Measurements from ENCODE around the gene NBAS.
A peak's percentile ranks its signal among the peaks of the same experiment; 100 is the strongest.
"Not testable (repeated sequence)": the region's sequence is repeated elsewhere in the genome, so short reads cannot be mapped to it uniquely, and the experiment has no call there.

The NBAS gene

DNA sequence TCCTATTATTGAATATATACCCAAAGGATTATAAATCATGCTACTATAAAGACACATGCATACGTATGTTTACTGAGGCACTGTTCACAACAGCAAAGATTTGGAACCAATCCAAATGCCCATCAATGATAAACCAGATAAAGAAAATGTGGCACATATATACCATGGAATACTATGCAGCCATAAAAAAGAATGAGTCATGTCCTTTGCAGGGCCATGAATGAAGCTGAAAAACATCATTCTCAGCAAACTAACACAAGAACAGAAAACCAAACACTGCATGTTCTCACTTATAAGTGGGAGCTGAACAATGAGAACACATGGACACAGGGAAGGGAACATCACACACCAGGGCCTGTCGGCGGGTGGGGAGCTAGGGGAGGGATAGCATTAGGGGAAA is 310.2 kb downstream of the NBAS start:
- FAIRE-seq: not testable (repeated sequence)

DNA sequence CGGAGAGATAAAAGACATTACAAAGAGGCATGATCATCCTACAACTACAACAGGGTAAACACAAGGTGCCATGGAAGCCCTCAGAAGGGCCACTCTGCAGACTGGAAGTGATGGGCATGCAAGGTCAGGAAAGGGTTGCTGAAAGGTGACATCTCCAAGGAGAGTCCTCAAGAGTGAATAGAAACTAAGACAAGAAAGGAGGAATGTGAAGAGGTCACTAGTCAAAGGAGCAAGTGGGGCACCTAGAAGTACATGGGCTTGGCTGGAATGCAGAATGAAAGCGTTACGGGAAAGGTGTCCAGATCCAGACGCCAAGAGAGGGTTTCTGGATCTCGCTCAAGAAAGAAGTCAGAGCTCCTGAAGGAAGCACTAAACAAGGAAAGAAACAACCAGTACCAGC is 314.3 kb downstream of the NBAS start:
- no peak for FAIRE-seq

DNA sequence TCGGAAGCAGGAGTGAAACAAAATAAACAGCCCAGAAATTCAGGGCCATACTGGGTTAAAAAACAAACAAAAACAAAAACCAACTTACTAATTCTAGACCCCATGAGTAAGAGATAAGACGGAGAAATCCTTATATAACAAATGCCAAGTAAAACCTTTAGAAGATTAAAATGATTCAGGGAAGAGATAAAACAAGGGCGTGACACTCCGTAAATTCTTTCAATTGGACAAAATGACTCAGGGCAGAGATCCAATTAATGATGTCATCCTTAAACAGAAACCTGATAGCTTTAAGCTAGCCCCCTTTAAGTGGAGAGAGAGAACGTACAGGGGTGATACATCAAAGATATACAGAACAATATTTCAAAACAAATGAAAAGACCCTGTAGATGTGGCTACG is 317.4 kb downstream of the NBAS start:
- FAIRE-seq: no peak

DNA sequence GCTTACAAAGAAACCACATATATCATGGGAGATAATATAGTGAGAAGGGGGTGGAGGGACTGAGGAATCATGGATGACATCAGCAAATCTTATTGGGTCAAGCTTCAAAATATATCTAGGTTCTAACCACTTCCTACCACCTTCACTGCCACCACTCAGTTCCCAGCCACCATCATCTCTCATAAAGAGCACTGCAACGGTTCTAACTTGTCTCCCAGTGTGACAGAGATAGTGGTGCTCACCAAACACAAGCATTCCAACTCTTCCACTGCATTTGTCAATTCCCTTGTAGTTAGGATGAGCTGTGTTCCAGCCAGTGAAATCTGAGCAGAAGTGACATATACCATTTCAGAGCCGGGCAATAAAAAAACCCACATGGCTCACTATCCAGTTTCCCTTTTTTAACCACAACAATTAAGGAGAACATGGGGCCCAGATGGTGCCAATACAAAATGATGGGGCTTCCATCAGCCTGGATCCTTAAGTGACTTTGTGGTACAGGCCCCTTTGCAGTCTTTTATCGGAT is 318.1 kb downstream of the NBAS start:
- FAIRE-seq: no peak

DNA sequence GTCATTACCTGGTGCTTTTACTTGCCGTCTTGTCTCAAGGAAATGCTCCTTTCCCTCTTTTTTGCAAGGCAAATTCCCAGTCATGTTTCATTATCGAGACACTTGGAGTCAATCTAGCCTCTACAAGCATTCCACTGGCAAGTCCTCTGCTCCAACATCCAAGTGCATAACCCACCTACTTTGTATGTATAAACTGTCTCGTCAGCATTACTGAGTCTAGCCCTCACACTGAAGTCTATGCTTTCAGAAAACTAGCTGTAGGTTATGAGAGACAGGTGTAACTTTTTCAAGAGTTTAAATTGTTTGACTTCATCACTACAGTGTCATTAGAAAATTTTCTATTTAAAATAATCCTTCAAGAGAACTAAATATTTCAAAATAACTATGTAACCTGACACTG is 319.2 kb downstream of the NBAS start:
- FAIRE-seq: no peak

DNA sequence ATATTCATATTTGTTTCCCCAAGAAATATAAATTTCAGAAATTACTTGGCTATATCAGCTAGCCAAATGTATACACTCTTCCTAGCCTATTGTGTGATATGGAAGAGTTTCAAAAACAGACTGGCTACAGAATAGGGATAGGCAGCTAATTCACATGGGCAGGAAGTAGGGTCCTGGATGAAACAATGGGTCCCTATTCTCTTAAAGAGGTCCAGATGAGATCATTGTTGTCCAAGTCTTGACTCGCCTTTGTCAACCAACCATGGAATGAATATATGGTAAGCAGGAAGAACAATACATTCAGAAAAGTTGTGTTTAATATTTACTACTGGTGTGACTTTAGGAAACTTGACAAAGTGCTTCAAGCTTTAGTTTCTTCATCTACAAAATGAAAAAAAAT is 319.9 kb downstream of the NBAS start:
- FAIRE-seq: no peak

DNA sequence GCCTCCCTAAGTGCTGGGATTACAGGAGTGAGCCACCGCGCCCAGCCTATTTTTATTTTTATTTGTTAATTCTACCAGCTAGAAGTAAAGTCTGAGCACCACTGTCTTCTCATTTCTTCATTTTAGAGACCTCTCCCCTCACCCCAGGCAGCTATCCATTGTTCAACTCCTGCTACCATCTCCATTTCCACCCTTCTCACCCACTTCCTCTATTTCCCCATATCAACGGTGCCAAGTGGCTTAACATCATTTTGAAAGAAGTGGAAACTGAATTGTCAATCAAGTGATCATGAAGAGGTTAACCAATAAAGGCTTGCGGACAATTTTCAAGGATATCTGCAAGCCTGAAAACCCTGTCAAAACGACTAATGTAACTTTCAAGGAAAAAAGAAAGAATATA is 323.1 kb downstream of the NBAS start:
- no peak for FAIRE-seq

DNA sequence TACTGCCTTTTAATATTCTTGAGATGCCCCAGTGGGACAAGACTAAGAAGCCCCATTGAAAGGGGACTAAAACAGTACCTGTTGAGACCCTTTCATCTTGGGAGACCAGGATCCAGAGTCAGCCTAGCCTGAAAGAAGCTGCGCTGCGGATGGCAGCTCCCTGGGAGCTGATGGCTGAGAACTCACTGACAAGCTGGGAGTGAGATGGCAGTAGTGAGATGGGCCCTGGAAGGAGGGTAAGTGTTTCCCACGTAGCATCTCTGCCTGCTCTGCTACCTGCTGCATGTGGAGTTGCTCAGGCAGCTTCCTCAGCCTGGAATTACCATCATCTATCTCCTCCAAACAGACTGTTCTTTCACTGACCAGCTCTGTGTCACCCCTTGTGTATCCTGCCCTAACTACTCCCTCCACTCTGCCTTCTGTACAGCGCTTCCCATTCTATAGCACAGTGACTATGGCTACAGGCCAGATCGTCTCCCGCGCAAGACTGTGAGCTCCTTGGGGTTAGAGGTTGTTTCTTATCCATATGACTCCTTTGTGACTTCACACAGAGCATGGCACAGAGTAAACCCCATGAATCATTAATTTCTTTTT is 330.4 kb downstream of the NBAS start:
- FAIRE-seq: no peak

DNA sequence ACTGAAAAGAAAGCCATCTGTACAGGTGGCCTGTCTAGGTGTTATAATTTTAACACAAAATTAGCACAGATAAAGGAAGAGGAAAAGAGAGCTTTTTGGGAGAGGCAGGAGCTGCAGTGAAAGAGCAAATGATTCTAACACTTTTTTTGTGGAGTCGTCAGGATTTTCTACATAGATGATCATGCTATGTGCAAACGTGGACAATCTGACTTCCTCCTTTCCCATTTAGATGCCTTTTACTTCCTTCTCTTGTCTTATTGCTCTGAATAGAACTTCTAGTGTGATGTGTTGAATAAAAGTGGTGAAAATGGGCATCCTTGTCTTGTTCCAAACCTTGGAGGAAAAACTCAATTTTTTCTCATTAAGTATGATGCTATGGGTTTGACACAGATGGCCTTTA is 334.5 kb downstream of the NBAS start:
- no peak for FAIRE-seq

DNA sequence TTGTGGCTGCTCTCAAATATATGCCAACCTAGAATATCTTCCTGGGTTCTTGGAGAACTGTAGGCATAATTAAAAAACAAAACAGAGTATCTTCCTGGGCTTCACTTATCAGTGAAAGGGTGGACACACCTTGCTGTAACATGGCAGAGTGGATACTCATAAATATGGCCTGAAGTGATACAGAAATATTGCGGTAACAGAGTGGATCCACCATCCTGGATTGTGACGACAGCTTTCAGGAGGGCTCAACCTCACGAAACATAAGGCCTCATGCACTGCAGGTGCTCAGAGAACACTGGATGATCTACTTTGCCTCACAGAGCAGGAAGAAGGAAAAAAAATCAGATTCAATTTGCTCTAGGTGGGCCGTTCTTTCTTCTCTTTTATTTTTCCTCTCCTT is 336.0 kb downstream of the NBAS start:
- FAIRE-seq: no peak

DNA sequence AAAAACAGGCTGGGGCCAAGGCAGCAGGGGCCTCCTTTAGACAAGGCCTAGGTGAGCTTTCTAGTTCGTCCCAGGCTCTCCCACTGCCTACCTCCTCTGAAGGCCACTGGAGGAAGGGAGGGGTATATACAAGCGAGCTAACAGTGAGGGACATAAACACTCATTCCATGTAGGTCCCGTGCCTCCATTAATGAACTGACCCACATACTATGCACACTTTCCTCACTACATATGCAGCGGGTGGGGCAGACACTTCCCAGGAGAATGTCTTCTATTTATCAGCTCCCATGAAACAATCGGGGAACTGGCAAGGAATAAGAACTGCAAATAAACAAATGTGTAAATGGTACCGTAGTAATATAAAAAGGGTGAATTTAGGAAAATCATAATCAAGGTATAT is 336.5 kb downstream of the NBAS start:
- FAIRE-seq: no peak

DNA sequence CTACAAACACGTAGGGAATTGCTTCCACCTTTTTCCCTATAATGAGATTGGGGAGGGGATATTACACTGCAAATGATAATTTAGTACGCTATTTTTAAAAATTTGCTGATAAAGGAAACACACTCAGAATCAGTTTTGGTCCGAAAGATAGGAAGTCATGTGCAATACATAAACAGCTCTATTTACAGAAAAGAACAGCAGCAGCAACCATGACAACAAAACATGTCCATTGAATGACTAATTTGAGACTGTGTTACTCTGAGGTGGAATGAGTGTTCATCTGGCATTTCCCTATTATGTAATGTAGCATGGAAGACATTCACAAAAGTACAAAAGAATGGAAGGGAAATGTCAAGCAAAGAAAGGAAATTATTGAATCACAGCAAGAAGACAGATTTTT is 337.2 kb downstream of the NBAS start:
- FAIRE-seq: no peak

DNA sequence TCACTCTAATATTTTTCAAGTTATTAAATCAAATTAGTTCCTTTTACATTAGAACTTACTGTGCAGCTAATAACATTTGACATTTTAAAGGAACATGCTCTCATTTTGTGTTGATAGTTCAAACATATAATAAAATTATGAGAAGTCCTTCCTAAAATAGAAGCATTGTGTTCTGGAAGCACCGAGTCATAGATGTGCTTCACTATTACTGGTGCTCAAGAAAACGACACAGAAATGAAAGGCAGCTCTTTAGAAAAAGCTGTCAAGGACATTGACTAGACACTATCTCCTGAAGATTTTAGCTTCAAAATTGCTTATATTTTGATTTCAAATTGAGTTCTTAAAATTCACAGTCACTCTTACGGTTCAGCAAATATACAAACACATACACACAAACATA is 338.3 kb downstream of the NBAS start:
- no peak for FAIRE-seq

DNA sequence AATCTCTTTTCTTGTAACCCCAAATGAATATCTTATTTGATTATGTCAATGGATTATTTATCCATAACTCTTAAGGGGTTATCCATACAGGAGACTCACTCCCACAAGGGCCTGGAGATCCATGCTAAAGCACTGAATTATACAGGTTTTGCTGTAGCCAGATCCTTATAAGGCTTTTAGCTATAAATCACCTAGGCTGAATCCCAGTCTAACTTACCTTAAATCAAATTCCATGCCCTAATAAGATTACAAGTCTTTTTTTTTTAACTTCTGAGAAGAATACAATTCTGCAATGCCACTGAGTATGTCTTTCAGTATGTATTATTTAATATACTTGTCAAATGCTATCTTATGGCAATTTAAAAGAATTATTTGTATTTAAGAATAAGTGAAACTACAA is 340.5 kb downstream of the NBAS start:
- FAIRE-seq: peak; percentile 11

DNA sequence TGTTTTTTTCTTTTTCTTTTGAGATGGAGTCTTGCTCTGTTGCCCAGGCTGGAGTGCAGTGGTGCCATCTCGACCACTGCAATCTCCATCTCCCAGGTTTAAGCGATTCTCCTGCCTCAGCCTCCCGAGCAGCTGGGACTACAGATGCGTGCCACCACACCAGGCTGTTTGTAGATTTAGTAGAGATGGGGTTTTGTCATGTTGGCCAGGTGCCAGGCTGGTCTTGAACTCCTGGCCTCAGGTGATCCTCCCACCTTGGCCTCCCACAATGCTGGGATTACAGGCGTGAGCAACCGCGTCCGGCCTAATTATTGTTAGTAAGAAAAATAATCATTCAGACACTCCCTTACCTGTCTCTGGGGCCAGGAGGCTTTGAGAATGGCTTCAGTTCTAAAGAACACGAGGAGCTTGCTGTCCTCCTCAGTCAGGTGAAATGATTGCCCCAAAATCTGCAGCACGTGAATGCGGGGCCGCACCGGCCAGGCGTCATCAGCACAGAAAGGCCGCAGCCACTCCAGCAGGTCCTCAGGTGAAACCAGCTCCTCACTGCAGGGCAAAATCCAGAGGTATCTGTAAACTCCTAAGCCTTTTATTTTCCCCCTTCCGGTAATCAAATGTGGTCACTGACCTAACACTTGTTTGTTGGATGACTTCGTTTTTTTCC is 342.6 kb downstream of the NBAS start:
- no peak for FAIRE-seq

DNA sequence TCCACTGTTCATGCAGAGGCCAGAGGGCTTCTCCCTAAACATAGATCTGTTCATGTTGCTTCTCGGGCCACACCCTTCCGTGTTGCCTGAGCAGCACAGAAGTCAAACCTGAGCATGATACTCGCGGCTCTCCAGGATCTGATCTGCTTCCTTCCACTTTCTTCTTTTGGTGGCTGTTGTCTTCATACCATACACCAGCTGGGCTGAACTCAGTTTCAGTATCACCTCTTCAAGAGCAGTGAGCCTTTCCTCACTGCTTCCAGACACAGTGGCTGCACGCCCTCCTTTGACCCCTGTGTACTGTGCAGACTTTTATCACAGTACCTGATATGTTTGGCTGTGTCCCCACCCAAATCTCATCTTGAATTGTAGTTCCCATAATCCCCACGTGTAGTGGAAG is 348.9 kb downstream of the NBAS start:
- no peak for FAIRE-seq

DNA sequence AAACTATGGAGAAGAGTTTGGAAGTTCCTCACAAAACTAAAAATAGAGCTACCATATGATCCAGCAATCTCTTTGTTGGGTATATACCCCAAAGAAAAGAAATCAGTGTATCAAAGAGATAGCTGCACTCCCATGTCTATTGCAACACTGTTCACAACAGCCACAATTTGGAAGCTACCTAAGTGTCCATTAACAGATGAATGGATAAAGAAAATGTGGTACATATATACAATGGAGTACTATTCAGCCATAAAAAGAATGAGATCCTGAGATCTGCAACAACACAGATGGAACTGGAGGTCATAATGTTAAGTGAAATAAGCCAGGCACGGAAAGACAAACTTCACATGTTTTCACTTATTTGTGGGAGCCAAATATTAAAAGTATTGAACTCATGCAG is 350.6 kb downstream of the NBAS start:
- FAIRE-seq: not testable (repeated sequence)

DNA sequence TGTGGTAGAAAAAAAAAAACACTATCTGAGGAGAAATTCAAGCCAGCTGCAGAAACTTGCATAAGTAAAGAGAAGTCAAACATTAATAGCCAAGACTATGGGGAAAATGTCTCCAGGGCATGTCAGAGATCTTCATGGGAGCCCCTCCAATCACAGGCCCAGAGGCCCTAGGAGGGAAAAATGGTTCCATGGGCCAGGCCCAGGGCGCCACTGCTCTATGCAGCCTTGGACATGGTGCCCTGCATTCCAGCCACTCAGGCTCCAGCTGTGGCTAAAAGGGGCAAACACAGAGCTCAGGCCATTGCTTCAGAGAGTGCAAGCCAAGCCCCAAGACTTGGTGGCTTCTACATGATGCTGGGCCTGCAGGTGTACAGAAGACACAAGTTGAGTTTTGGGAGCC is 354.7 kb downstream of the NBAS start:
- no peak for FAIRE-seq

DNA sequence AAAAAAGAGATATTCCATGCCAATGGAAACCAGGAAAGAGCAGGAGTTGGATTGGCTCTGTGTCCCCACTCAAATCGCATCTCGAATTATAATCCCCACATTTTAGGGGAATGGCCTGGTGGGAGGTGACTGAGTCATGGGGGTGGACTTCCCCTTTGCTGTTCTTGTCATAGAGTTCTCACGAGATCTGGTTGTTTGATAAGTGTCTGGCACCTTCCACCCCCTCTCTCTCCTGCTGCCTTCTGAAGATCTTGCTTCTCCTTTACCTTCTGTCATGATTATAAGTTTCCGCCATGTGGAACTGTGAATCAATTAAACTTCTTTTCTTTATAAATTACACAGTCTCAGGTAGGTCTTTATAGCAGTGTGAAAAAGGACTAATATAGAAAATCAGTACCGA is 355.6 kb downstream of the NBAS start:
- FAIRE-seq: no peak

DNA sequence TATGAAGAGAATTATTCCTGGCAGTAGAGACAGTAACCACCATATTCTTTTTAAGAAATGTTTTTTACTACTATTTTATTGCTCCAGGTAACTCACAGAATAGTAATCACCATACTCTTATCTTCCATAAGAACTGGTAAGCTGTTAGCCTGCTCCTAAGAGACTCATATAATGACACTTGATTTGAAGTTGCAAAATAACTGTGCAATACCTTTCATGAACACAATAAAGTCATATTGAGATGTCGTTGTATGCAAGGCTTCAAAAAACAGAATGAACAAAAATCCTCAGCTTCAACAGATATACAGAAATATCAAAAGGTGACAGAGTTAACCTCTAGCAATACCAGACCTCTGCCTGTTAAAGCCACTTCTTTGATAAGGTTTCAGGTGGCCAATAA is 360.1 kb downstream of the NBAS start:
- no peak for FAIRE-seq

DNA sequence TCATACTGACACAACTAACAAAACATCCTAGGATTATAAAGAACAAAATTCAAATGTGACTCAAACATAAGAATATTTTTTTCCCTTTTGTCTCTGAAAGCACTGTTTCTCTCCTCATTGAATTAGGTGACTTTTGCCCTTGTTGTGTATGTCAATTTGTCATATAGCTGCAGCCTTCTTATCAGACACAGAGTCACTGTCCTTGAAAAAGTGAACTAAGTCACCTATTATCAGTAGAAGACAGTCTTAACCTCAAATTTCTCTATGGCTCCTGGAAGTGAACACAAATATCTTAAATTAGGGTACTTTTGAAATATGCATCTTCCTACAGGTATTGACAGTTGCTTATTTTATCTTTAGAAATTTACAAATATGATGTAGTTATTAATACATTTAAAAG is 360.6 kb downstream of the NBAS start:
- no peak for FAIRE-seq

DNA sequence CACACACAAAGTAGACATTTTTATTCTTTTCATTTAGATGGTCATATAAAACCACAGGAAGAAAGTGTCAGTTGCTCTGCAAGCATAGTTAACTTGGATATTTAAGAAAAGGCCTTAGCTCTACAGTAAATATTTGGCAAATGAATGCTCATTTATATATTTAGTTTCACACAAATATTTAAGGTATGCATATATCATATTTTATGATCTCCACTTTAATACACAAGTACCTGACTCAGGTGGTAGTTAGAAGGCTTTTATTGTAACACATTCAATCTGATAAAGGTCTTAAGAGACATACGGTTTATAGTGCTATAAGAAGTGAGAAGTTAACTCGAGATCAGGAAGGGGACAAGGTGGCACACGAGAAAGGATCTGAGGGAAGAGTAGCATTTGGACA is 363.1 kb downstream of the NBAS start:
- no peak for FAIRE-seq

DNA sequence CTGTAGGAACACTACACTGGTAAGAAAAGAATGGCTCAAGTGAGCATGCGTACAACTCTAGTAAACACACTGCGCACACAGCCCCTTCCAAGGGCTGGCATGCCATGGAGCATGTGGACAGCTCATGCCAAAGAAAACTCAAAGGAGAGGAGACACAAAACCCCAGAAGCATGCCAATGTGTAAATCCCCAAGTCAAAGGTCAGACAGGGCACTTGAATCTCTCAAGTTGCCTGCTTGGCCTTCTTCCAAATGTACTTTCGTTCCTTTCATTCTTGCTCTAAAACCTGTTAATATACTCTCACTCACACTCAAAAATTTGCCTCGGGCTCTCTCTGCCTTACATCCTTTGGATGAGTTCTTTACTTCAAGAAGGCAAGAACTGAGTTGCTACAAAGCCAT is 365.3 kb downstream of the NBAS start:
- no peak for FAIRE-seq

DNA sequence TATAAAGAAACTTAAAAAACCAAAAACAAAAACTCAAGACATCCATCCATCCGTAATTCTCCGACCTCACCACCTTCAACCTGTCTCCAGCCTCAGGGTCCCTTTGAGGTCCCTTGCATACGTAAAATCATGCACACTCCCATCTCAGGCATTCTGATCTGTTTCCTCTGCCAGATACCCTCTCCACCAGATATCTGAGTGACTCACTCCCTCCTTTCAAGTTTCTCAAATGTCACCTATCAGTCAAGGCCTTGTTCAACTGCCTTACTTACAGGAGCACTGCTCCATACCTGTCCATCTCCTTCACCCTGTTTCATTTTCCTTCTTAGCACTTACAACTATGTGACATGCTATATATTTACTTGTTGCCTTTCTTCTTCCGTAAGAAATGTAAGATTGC is 369.3 kb downstream of the NBAS start:
- no peak for FAIRE-seq

DNA sequence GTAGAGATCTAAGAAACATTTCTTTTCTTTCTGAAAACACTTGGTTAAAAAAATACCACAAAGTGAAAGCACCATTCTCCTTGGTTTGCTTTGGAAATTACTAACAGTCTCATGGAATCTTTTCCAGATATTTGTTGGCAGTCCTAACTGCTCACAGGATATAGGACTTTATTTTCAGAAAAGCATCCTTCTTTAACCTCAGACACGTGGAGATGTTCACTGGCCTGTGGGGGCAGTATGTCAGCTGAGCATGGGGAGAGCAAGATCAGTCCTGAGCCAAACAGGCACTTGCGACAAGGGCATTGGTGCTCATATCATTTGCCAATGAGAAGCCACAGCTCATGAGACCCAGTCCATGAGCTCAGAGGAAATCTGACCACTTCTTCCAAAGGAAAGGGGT is 371.9 kb downstream of the NBAS start:
- FAIRE-seq: no peak
